Calu3 (cell line): ENCODE results near the gene BIRC7. TPM values are rescaled to one million over a fixed set of nuclear protein-coding genes. Genes with fewer than 3 reads are reported as not detected.
A peak's percentile ranks its signal among the peaks of the same experiment; 100 is the strongest.

Experiments used
- BruUV-seq: library from RNA; stranded (reverse); fragments of 400-500 nt; replicated peaks from 2 replicates; lab custom pipeline; 2021; lab: Mats Ljungman, UMichigan
- CTCF ChIA-PET: fragments of 300-600 bp; sonication (Branson Sonifier 250); formaldehyde crosslinking; loops from one replicate; lab custom pipeline; 2022; ENCODE audit warnings: antibody characterized with exemption; lab: Charles Lee
- DNase-seq: peaks from one replicate; pipeline ENCODE4 v3.0.0; 2022
- H3K27ac Mint-ChIP-seq: one replicate; pipeline ENCODE4 v1.8.0; 2022; ENCODE audit warnings: mixed read lengths; ENCODE audit not compliant: unreplicated experiment
- H3K27me3 Mint-ChIP-seq: one replicate; pipeline ENCODE4 v1.8.0; 2022; ENCODE audit warnings: mixed read lengths; ENCODE audit not compliant: unreplicated experiment
- H3K36me3 Mint-ChIP-seq: one replicate; pipeline ENCODE4 v1.8.0; 2022; ENCODE audit warnings: mild to moderate bottlenecking, moderate library complexity, mixed read lengths; ENCODE audit not compliant: insufficient read depth, unreplicated experiment
- H3K4me1 Mint-ChIP-seq: one replicate; pipeline ENCODE4 v1.8.0; 2022; ENCODE audit warnings: mild to moderate bottlenecking, low read depth, mixed read lengths; ENCODE audit not compliant: unreplicated experiment
- H3K4me3 Mint-ChIP-seq: one replicate; pipeline ENCODE4 v1.8.0; 2022; ENCODE audit warnings: mild to moderate bottlenecking, low read depth, moderate library complexity, mixed read lengths; ENCODE audit not compliant: unreplicated experiment
- H3K9me3 Mint-ChIP-seq: one replicate; pipeline ENCODE4 v1.8.0; 2022; ENCODE audit warnings: low read depth, mixed read lengths; ENCODE audit not compliant: unreplicated experiment
- CTCF ChIP-seq: fragments of 200-600 bp; IDR thresholded peaks from one replicate; pipeline ENCODE4 v1.8.0; 2022; ENCODE audit warnings: antibody characterized with exemption; ENCODE audit not compliant: unreplicated experiment
- intact Hi-C: fragments of 100-400 bp; cut with micrococcal nuclease; formaldehyde crosslinking; loops from one replicate; pipeline ENCODE4 v1.10.0; 2022; ENCODE audit not compliant: unreplicated experiment
- total RNA-seq: library from RNA; stranded (reverse); gene quantifications from 2 replicates; pipeline ENCODE4 v1.2.3, GENCODE V29; 2022

The BIRC7 gene
- total RNA-seq, 1 experiment from 2014 or later = 0.26 TPM

- CTCF ChIA-PET = interaction anchor here (1.7 kb wide), 1 partner anchor 57 kb away, joined by 6 read pairs; no protein-coding TSS in a partner anchor
- BruUV-seq = no TSS peak
- intact Hi-C loops = no loop called here
- no peaks in the 10 kb centered on the region for H3K9me3 Mint-ChIP-seq
- H3K4me1 Mint-ChIP-seq = no peaks in the 10 kb centered on the region
- no peak for DNase-seq
- H3K27me3 Mint-ChIP-seq = no peaks in the 10 kb centered on the region
- H3K4me3 Mint-ChIP-seq = no peak overlapping the region
- H3K27ac Mint-ChIP-seq = no peak overlapping the region
- H3K36me3 Mint-ChIP-seq = peaks cover 60% of the 10 kb centered on the region
- peak; percentile 30 for TF ChIP-seq CTCF
Observed at GRCh38 chr20:63280929-63281545, 45.3 kb downstream of the BIRC7 start.

- TF ChIP-seq CTCF = no peak
- CTCF ChIA-PET = interaction anchor here (0.6 kb wide), 1 partner anchor 9 kb away, joined by 3 read pairs; no protein-coding TSS in a partner anchor
- H3K27ac Mint-ChIP-seq = no peak overlapping the region
- no peaks in the 10 kb centered on the region for H3K4me1 Mint-ChIP-seq
- H3K36me3 Mint-ChIP-seq = peaks cover 53% of the 10 kb centered on the region
- no peak for DNase-seq
- no TSS peak for BruUV-seq
- H3K9me3 Mint-ChIP-seq = no peaks in the 10 kb centered on the region
- no peak overlapping the region for H3K4me3 Mint-ChIP-seq
- no peaks in the 10 kb centered on the region for H3K27me3 Mint-ChIP-seq
- intact Hi-C loops = no loop called here
Observed at GRCh38 chr20:63281742-63282665, 46.3 kb downstream of the BIRC7 start.

- H3K36me3 Mint-ChIP-seq = peaks cover 52% of the 10 kb centered on the region
- intact Hi-C loops = no loop called here
- CTCF ChIA-PET = no interaction called here
- BruUV-seq = no TSS peak
- TF ChIP-seq CTCF = no peak
- no peak overlapping the region for H3K4me3 Mint-ChIP-seq
- no peak overlapping the region for H3K27ac Mint-ChIP-seq
- no peak for DNase-seq
- no peaks in the 10 kb centered on the region for H3K27me3 Mint-ChIP-seq
- no peaks in the 10 kb centered on the region for H3K9me3 Mint-ChIP-seq
- no peaks in the 10 kb centered on the region for H3K4me1 Mint-ChIP-seq
Observed at GRCh38 chr20:63282946-63283345, 47.2 kb downstream of the BIRC7 start.

- no peak for TF ChIP-seq CTCF
- Mint-ChIP-seq H3K27ac (no peak overlapping the region), H3K4me1 (no peaks in the 10 kb centered on the region), H3K27me3 (no peaks in the 10 kb centered on the region), H3K36me3 (peaks cover 52% of the 10 kb centered on the region), H3K4me3 (no peak overlapping the region), H3K9me3 (no peaks in the 10 kb centered on the region)
- intact Hi-C loops = no loop called here
- no peak for DNase-seq
- BruUV-seq = no TSS peak
- CTCF ChIA-PET = no interaction called here
Observed at GRCh38 chr20:63283397-63284082, 47.8 kb downstream of the BIRC7 start.
